Adrenal gland (tissue), 12 donors: ENCODE results near the gene CFAP410. TPM values are rescaled to one million over a fixed set of nuclear protein-coding genes. Genes with fewer than 3 reads are reported as not detected.
"Not testable (repeated sequence)": the region's sequence is repeated elsewhere in the genome, so short reads cannot be mapped to it uniquely, and the experiment has no call there.

Experiments used
- DNase-seq, 7 donors: peaks; one replicate each; pipeline ENCODE4 v3.0.0-alpha.2; 2019 to 2020
- H3K27ac ChIP-seq, 5 donors: fragments of 200-600 bp; sonication (generic) in 4 of 5; 1 replicate in 3 of 5; 2 replicates in 2 of 5; pipeline versions ENCODE4 v1.5.1 to v1.8.0; 2016 to 2020; ENCODE audit warnings: mild to moderate bottlenecking in 1 of 5
- H3K27me3 ChIP-seq: fragments of 200-600 bp; 2 replicates; pipeline ENCODE4 v1.8.0; 2021
- H3K36me3 ChIP-seq, 2 donors: fragments of 200-600 bp; replicated peaks in 1 of 2; 1 replicate in 1 of 2; 2 replicates in 1 of 2; pipeline versions ENCODE4 v1.5.1 to v1.8.0; 2018 to 2022
- H3K4me1 ChIP-seq, 2 donors: fragments of 200-600 bp; replicated peaks in 1 of 2; 1 replicate in 1 of 2; 2 replicates in 1 of 2; pipeline versions ENCODE4 v1.5.1 to v1.8.0; 2018 to 2021
- H3K4me3 ChIP-seq, 4 donors: fragments of 200-600 bp; sonication (generic) in 3 of 4; one replicate each; pipeline ENCODE4 v1.5.1; 2016 to 2018
- H3K9me3 ChIP-seq, 3 donors: fragments of 200-600 bp; sonication (generic) in 1 of 3; replicated peaks in 1 of 3; 1 replicate in 2 of 3; 2 replicates in 1 of 3; pipeline versions ENCODE4 v1.5.1 to v1.8.0; 2016 to 2021
- POLR2A ChIP-seq, 2 donors: fragments of 450-650 bp; IDR thresholded peaks; one replicate each; pipeline ENCODE4 v1.6.1; 2017; ENCODE audit warnings: antibody characterized with exemption in 2 of 2, mild to moderate bottlenecking in 2 of 2, moderate library complexity in 1 of 2
- WGBS, 4 donors: extraction: QIAGEN DNeasy Blood & Tissue Kit in 2 of 4; methylation state at CpG; one replicate each; pipeline versions ENCODE4 v1.1.5 to v1.1.7; 2013 to 2017; 5-methylcytosine and 5-hydroxymethylcytosine counted together
- intact Hi-C, 2 donors: fragments of 100-400 bp; cut with DNase I; formaldehyde crosslinking; loops; one replicate each; pipeline versions ENCODE4 v1.14.1 to v1.15.0; 2022 to 2023
- polyA plus RNA-seq, 3 donors: library from polyadenylated mRNA; stranded (reverse); fragments of 200-250 nt in 2 of 3; fragments of 350-450 nt in 1 of 3; fragmentation: Illumina TruSeq in 1 of 3; extraction: RNeasy Lipid Tissue Mini Kit (QIAGEN cat#74804) in 1 of 3; gene quantifications; one replicate each; pipeline ENCODE4 v1.2.3, GENCODE V29; 2013 to 2014
- total RNA-seq, 9 donors: library from RNA; depleted of rRNA in 4 of 9; stranded (reverse); fragments of >200 nt in 4 of 9; fragments of 120-200 nt in 1 of 9; fragmentation: NEBNext Ultra II Directional in 1 of 9; extraction: Animal tissue kit (Norgen Biotek cat#: 25700) in 1 of 9; gene quantifications; one replicate each; pipeline versions ENCODE4 v1.1.0 to v1.2.4, GENCODE V29; 2013 to 2023
- TF ChIP-seq, protein P1 (sequence below), 6 experiments: fragments of 450-650 bp in 4 of 6; fragments of 200-600 bp in 2 of 6; sonication (generic) in 1 of 6; IDR thresholded peaks; 1 replicate in 5 of 6; 2 replicates in 1 of 6; pipeline versions ENCODE4 v1.5.1 to v1.8.0; 2016 to 2021; ENCODE audit warnings: antibody characterized with exemption in 6 of 6, mild to moderate bottlenecking in 2 of 6, moderate library complexity in 1 of 6
- donor health status: healthy with polysubstance abuse.
- donor health status: Bipolar disorder and iron deficiency.
- donor health status: DM: yes; HTN: yes; CAD: no.
- donor health status: DM: no; HTN: no; CAD: no.
- donor health status: DM: no; HTN: no; CAD: no.
- donor health status: DM: yes; HTN: yes; CAD: no.

The CFAP410 gene
- total and polyA plus RNA-seq, 12 donors: 1.4 to 149 (median 37.0) TPM

DNA sequence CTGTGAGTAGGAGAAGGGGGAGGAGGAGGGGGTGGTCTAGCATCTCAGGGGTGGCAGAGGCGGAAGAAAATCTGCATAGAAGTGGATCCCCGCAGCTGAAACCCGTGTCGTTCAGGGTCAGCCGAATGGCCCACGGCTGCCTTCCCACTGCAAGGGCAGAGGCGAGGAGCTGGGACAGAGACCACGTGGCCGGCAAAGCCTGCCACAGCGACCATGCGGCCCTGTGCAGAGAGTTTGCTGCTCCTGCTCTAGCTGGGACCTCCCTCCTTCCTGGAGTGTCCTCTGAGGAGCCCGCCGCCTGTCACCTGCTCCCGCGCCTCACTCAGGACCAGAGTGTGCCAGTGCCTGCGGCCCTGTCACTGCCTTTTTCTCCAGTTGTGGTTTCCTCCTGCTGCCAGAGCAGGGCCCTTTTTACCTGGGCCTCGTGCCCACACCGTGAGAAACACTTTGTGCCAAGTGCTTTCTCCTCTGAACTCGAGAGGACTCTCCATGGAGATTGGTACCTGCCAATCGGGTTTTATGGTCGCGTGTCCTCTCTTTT, 8.8 kb upstream of the CFAP410 start:
- 61 to 74% (median 67%) methylated on average over 20 to 22 of the region's 22 CpGs for WGBS, 4 donors
- TF ChIP-seq POLR2A (IDR thresholded peaks at IDR 0.05): no peak
- TF ChIP-seq, protein P1, sequence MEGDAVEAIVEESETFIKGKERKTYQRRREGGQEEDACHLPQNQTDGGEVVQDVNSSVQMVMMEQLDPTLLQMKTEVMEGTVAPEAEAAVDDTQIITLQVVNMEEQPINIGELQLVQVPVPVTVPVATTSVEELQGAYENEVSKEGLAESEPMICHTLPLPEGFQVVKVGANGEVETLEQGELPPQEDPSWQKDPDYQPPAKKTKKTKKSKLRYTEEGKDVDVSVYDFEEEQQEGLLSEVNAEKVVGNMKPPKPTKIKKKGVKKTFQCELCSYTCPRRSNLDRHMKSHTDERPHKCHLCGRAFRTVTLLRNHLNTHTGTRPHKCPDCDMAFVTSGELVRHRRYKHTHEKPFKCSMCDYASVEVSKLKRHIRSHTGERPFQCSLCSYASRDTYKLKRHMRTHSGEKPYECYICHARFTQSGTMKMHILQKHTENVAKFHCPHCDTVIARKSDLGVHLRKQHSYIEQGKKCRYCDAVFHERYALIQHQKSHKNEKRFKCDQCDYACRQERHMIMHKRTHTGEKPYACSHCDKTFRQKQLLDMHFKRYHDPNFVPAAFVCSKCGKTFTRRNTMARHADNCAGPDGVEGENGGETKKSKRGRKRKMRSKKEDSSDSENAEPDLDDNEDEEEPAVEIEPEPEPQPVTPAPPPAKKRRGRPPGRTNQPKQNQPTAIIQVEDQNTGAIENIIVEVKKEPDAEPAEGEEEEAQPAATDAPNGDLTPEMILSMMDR (IDR thresholded peaks at IDR 0.05): no peak
- Histone ChIP-seq H3K27ac (no peak overlapping the region), H3K4me3 (no peak overlapping the region), H3K27me3 (peaks cover 32% of the 10 kb centered on the region), H3K9me3 (no peaks in the 10 kb centered on the region), H3K4me1 (no peaks in the 10 kb centered on the region), H3K36me3 (no peaks in the 10 kb centered on the region)
- intact Hi-C loops: loop anchor here in 1 of 2 donors (10.0 kb wide), 1 partner anchor 107 kb away; the partner anchor contains the start of gene LRRC3
- no peak for DNase-seq

DNA sequence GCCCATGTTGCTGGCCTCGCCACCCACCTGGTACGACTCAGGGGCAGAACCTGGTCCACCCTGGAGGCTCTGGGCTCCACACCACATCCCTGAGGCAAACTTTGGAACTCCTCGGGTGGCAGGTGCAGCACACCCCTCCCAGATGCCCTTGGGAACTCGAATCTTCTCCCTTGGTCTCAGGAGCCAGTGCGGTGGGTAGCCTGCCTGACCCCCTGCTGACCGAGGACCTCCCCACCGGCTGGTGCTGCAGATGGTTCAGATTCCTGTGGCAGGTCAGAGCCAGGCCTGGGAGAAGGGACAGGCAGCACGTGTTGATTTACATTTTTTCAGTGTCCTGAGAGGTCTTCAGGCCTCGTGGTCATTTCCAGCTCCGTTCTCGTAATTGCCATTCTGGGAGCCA, 6.3 kb upstream of the CFAP410 start:
- Histone ChIP-seq H3K27ac (no peak overlapping the region), H3K27me3 (peaks cover 16% of the 10 kb centered on the region), H3K4me1 (no peaks in the 10 kb centered on the region), H3K4me3 (no peak overlapping the region), H3K36me3 (no peaks in the 10 kb centered on the region), H3K9me3 (no peaks in the 10 kb centered on the region)
- no peak for TF ChIP-seq POLR2A (IDR thresholded peaks at IDR 0.05)
- TF ChIP-seq, protein P1 (IDR thresholded peaks at IDR 0.05): no peak
- DNase-seq: no peak
- WGBS, 4 donors: 59 to 77% (median 66%) methylated on average over 8 to 11 of the region's 11 CpGs
- intact Hi-C loops: loop anchor here in 1 of 2 donors (10.0 kb wide), 1 partner anchor 109 kb away; the partner anchor contains the start of gene LRRC3

DNA sequence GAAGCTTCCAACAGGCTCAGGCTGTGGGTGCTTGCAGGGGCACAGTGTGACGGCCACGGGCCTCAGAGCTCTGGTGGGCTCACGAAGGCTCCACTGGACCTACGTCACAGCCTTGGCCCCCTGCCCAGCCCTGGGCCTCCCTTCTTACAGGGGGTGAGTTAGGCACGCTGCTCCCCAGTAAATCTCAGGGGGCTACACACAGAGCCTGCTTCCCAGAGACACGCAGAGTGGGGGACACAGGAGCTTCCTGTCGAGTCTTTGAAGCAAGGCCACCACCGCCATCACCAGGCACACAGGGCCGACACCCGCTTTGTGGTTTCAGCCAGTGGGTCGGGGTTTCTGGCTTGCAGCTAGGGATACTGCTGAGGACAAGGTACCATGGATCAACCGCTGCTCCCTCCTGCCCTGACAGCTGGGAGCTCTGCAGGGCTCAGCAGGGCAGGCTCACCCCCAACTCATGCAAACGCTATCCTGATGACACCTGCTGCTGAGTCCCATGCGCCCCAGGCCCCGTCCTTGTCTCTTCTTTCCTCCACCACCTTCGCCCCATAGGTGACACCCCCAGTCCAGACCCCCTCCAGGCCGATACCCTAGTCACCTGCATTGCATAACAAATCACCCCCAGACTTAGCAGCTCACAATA, 5.5 kb upstream of the CFAP410 start:
- 75 to 83% (median 77%) methylated on average over 9 to 17 of the region's 17 CpGs for WGBS, 4 donors
- intact Hi-C loops: loop anchor here in 1 of 2 donors (10.0 kb wide), 1 partner anchor 110 kb away; the partner anchor contains the start of gene LRRC3
- no peak for DNase-seq
- Histone ChIP-seq H3K4me1 (peaks cover 5 to 8% of the 10 kb centered on the region in 2 donors), H3K27me3 (peaks cover 11% of the 10 kb centered on the region), H3K4me3 (no peak overlapping the region), H3K9me3 (no peaks in the 10 kb centered on the region), H3K36me3 (no peaks in the 10 kb centered on the region), H3K27ac (no peak overlapping the region)
- TF ChIP-seq, protein P1 (IDR thresholded peaks at IDR 0.05): no peak
- TF ChIP-seq POLR2A (IDR thresholded peaks at IDR 0.05): no peak

DNA sequence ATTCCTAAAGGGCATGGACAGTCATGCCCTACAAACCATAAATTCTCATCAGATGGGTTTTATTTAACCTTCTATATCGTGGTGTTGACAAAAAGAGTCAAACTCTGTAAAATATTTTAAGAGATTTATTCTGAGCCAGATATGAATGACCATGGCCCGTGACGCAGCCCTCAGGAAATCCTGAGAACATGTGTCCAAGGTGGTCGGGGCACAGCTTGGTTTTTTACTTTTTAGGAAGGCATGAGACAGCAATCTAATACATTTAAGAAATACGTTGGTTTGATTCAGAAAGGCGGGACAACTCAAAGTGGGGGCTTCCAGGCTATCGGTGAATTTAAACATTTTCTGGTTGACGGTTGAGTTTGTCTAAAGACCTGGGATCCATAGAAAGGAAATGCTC, 3.8 kb upstream of the CFAP410 start:
- WGBS, 4 donors: 69 to 74% (median 72%) methylated on average over 8 of the region's 8 CpGs

DNA sequence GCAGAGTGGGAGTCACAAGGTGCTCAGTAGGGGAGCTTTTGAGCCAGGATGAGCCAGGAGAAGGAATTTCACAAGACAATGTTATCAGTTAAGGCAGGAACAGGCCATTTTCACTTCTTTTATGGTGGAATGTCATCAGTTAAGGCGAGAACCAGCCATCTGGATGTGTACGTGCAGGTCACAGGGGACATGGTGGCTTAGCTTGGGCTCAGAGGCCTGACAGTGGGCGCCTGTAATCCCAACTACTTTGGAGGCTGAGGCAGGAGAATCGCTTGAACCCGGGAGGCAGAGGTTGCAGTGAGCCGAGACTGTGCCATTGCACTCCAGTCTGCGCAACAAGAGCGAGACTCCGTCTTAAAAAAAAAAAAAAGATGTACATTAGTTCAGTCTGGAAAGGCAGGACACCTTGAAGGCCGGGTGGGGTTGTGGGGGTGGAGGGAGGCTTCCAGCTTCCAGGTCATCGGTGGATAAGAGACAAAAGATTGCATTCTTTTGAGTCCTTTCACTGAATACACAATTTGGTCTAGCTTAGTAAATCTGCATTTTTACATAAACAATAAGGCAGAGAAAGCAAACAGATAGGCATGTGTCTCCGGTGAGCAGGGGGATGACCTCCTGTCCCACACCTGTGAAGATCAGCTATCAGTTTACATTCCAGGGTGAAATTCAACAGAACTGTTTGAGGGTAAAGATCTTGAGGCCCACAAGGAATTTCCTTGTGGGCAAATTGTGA, 2.7 kb upstream of the CFAP410 start:
- DNase-seq, H3K9me3 ChIP-seq, H3K27me3 ChIP-seq, H3K36me3 ChIP-seq, H3K4me3 ChIP-seq, H3K27ac ChIP-seq: not testable (repeated sequence)
- peaks cover 11 to 19% of the 10 kb centered on the region in 2 donors for H3K4me1 ChIP-seq
- intact Hi-C loops: loop anchor here in 1 of 2 donors (10.0 kb wide), 1 partner anchor 113 kb away; the partner anchor contains the start of gene LRRC3
- WGBS, 4 donors: 75 to 88% (median 83%) methylated on average over 12 of the region's 12 CpGs

More for the DNA sequence above, 3.8 kb upstream of the CFAP410 start:
- H3K36me3 ChIP-seq, H3K27me3 ChIP-seq, H3K4me3 ChIP-seq, H3K9me3 ChIP-seq, DNase-seq, H3K27ac ChIP-seq: not testable (repeated sequence)
- H3K4me1 ChIP-seq: peaks cover 11 to 15% of the 10 kb centered on the region in 2 donors
- intact Hi-C loops: loop anchor here in 1 of 2 donors (10.0 kb wide), 1 partner anchor 112 kb away; the partner anchor contains the start of gene LRRC3
